ENCODE data around the gene CLCA4.

GRCh38 chr1:86616433-86616832 lies 69.6 kb downstream of the CLCA4 start:
- TF ChIP-seq CTCF (conservative IDR thresholded peaks at IDR 0.05; ENCODE audit: low read depth, low read length) = no peak
- TF ChIP-seq EZH2 (IDR thresholded peaks at IDR 0.05; ENCODE audit: borderline replicate concordance, low read depth, low read length, poor library complexity, severe bottlenecking) = no peak

Data from A673 (cell line).